Urinary bladder (tissue), 4 donors: ENCODE data around the gene SMIM35. TPM values are rescaled to one million over a fixed set of nuclear protein-coding genes. Genes with fewer than 3 reads are reported as not detected.
"Not testable (repeated sequence)": the region's sequence is repeated elsewhere in the genome, so short reads cannot be mapped to it uniquely, and the experiment has no call there.

Source experiments
- DNase-seq: peaks from one replicate; pipeline ENCODE4 v3.0.0-alpha.2; 2015; ENCODE audit errors: extremely low spot score
- H3K27ac ChIP-seq: one replicate; pipeline ENCODE4 v1.5.1; 2013; ENCODE audit warnings: low read depth, mild to moderate bottlenecking, moderate library complexity
- H3K36me3 ChIP-seq: one replicate; pipeline ENCODE4 v1.6.1; 2013; ENCODE audit warnings: mild to moderate bottlenecking, moderate library complexity; ENCODE audit not compliant: insufficient read depth
- H3K4me1 ChIP-seq: one replicate; pipeline ENCODE4 v1.6.1; 2013; ENCODE audit warnings: mild to moderate bottlenecking, moderate library complexity; ENCODE audit not compliant: insufficient read depth
- H3K4me3 ChIP-seq: one replicate; pipeline ENCODE4 v1.5.1; 2013; ENCODE audit warnings: low read depth, low read length
- WGBS: extraction: QIAGEN DNeasy Blood & Tissue Kit; methylation state at CpG from one replicate; pipeline ENCODE4 v1.1.7; 2013; 5-methylcytosine and 5-hydroxymethylcytosine counted together
- polyA plus RNA-seq: library from polyadenylated mRNA; stranded (reverse); fragments of 200-250 nt; gene quantifications from one replicate; pipeline ENCODE4 v1.2.3, GENCODE V29; 2013
- total RNA-seq: library from RNA; depleted of rRNA; stranded (reverse); fragments of >200 nt; gene quantifications from one replicate; pipeline ENCODE4 v1.2.3, GENCODE V29; 2014
- donor health status: healthy with polysubstance abuse.
- donor health status: healthy.

The SMIM35 gene
- total and polyA plus RNA-seq, 2 donors: 0.03 TPM; not detected in 1

GRCh38 chr11:118065384-118065783 lies 21.4 kb downstream of the SMIM35 start:
- Histone ChIP-seq H3K36me3 (no peaks in the 10 kb centered on the region), H3K27ac (no peak overlapping the region), H3K4me1 (no peaks in the 10 kb centered on the region), H3K4me3 (no peak overlapping the region)
- WGBS: 89% methylated on average over 3 of the region's 3 CpGs
- no peak for DNase-seq

GRCh38 chr11:118064956-118065355 lies 21.8 kb downstream of the SMIM35 start:
- H3K4me1 ChIP-seq: no peaks in the 10 kb centered on the region
- H3K4me3 ChIP-seq: no peak overlapping the region
- no peaks in the 10 kb centered on the region for H3K36me3 ChIP-seq
- 86% methylated on average over 9 of the region's 9 CpGs for WGBS
- DNase-seq: no peak
- H3K27ac ChIP-seq: no peak overlapping the region

- H3K4me3 ChIP-seq, H3K27ac ChIP-seq, H3K4me1 ChIP-seq, DNase-seq, H3K36me3 ChIP-seq: not testable (repeated sequence)
- 95% methylated on average over 5 of the region's 5 CpGs for WGBS
Observed at GRCh38 chr11:118062631-118063030, 24.1 kb downstream of the SMIM35 start.

- not testable (repeated sequence) for DNase-seq, H3K4me3 ChIP-seq, H3K27ac ChIP-seq, H3K4me1 ChIP-seq, H3K36me3 ChIP-seq
- 95% methylated on average over 5 of the region's 5 CpGs for WGBS
Observed at GRCh38 chr11:118062181-118062580, 24.6 kb downstream of the SMIM35 start.

- no peaks in the 10 kb centered on the region for H3K4me1 ChIP-seq
- H3K27ac ChIP-seq: no peak overlapping the region
- no peaks in the 10 kb centered on the region for H3K36me3 ChIP-seq
- H3K4me3 ChIP-seq: no peak overlapping the region
- WGBS: 92% methylated on average over 6 of the region's 6 CpGs
- no peak for DNase-seq
Observed at GRCh38 chr11:118061586-118062125, 25.1 kb downstream of the SMIM35 start.

- no peak for DNase-seq
- Histone ChIP-seq H3K27ac (no peak overlapping the region), H3K4me3 (no peak overlapping the region), H3K4me1 (no peaks in the 10 kb centered on the region), H3K36me3 (no peaks in the 10 kb centered on the region)
- WGBS: 73% methylated on average over 7 of the region's 7 CpGs
Observed at GRCh38 chr11:118060869-118061268, 25.9 kb downstream of the SMIM35 start.

GRCh38 chr11:118060081-118060661 lies 26.6 kb downstream of the SMIM35 start:
- WGBS: 94% methylated on average over 10 of the region's 10 CpGs
- no peak overlapping the region for H3K27ac ChIP-seq
- no peaks in the 10 kb centered on the region for H3K36me3 ChIP-seq
- H3K4me1 ChIP-seq: no peaks in the 10 kb centered on the region
- no peak for DNase-seq
- no peak overlapping the region for H3K4me3 ChIP-seq

- no peak for DNase-seq
- 90% methylated on average over 11 of the region's 11 CpGs for WGBS
- no peak overlapping the region for H3K27ac ChIP-seq
- no peaks in the 10 kb centered on the region for H3K36me3 ChIP-seq
- no peaks in the 10 kb centered on the region for H3K4me1 ChIP-seq
- H3K4me3 ChIP-seq: no peak overlapping the region
Observed at GRCh38 chr11:118059246-118059940, 27.4 kb downstream of the SMIM35 start.

GRCh38 chr11:118058311-118059245 lies 28.2 kb downstream of the SMIM35 start:
- DNase-seq: no peak

GRCh38 chr11:118057251-118058145 lies 29.3 kb downstream of the SMIM35 start:
- no peak for DNase-seq
- 69% methylated on average over 14 of the region's 14 CpGs for WGBS
- Histone ChIP-seq H3K27ac (no peak overlapping the region), H3K4me3 (no peak overlapping the region), H3K4me1 (no peaks in the 10 kb centered on the region), H3K36me3 (no peaks in the 10 kb centered on the region)

More at GRCh38 chr11:118058311-118059245, 28.2 kb downstream of the SMIM35 start:
- H3K36me3 ChIP-seq: no peaks in the 10 kb centered on the region
- WGBS: 85% methylated on average over 20 of the region's 20 CpGs
- H3K27ac ChIP-seq: no peak overlapping the region
- no peak overlapping the region for H3K4me3 ChIP-seq
- H3K4me1 ChIP-seq: no peaks in the 10 kb centered on the region

- no peak overlapping the region for H3K27ac ChIP-seq
- H3K4me3 ChIP-seq: no peak overlapping the region
- no peak for DNase-seq
- no peaks in the 10 kb centered on the region for H3K4me1 ChIP-seq
- 87% methylated on average over 8 of the region's 8 CpGs for WGBS
- H3K36me3 ChIP-seq: no peaks in the 10 kb centered on the region
Observed at GRCh38 chr11:118056806-118057205, 30.0 kb downstream of the SMIM35 start.

- 98% methylated on average over 7 of the region's 7 CpGs for WGBS
- no peaks in the 10 kb centered on the region for H3K36me3 ChIP-seq
- DNase-seq: no peak
- no peaks in the 10 kb centered on the region for H3K4me1 ChIP-seq
- H3K27ac ChIP-seq: no peak overlapping the region
- no peak overlapping the region for H3K4me3 ChIP-seq
Observed at GRCh38 chr11:118055966-118056365, 30.8 kb downstream of the SMIM35 start.
